ENCODE data around the gene KLHL42. TPM values are rescaled to one million over a fixed set of nuclear protein-coding genes. Genes with fewer than 3 reads are reported as not detected.

KLHL42 gene
- total and polyA plus RNA-seq, 7 donors, result 0.94 to 4.6 (median 2.8) TPM

DNA sequence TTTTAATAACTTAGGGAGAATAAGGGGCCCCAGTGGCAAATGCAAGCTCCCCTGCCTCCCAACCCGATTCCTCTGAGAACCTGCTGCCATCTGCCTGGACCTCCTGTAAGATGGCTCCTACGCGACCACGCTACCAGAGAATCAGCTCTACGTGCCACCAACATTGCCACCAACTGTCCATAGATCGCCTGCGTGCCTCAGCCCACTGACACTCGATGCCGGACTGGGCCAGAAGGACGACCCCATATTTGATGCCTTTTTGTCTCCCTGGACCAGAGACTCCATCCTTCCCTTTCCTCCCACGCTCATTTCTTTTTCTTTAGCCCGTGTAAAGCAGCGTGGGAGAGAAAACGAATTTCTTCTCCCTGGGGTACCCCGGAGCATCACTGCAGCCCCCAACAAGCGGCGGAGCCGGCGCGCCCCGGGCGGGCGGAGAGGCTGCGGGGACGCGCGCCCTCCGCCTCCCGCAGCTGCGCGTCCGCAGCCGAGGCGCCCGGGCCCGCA is 565 bp upstream of the KLHL42 start:
- DNase-seq (peak in 1 of 2 donors; percentile 13), ATAC-seq (no peak)
- no peaks in the 10 kb centered on the region for H3K9me3 ChIP-seq
- peaks cover 9% of the 10 kb centered on the region for H3K4me1 ChIP-seq
- peak overlapping the region; percentile 82 for H3K4me3 ChIP-seq
- peak overlapping the region; percentile 78 for H3K27ac ChIP-seq
- WGBS, 3 donors, result 1 to 2% (median 2%) methylated on average over 32 to 36 of the region's 36 CpGs
- TF ChIP-seq, protein P1, sequence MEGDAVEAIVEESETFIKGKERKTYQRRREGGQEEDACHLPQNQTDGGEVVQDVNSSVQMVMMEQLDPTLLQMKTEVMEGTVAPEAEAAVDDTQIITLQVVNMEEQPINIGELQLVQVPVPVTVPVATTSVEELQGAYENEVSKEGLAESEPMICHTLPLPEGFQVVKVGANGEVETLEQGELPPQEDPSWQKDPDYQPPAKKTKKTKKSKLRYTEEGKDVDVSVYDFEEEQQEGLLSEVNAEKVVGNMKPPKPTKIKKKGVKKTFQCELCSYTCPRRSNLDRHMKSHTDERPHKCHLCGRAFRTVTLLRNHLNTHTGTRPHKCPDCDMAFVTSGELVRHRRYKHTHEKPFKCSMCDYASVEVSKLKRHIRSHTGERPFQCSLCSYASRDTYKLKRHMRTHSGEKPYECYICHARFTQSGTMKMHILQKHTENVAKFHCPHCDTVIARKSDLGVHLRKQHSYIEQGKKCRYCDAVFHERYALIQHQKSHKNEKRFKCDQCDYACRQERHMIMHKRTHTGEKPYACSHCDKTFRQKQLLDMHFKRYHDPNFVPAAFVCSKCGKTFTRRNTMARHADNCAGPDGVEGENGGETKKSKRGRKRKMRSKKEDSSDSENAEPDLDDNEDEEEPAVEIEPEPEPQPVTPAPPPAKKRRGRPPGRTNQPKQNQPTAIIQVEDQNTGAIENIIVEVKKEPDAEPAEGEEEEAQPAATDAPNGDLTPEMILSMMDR (IDR thresholded peaks at IDR 0.05), result no peak
- H3K36me3 ChIP-seq (ENCODE audit: insufficient read depth in 1 of 2, low read depth in 1 of 2), result no peaks in the 10 kb centered on the region
- intact Hi-C loops (cut with DNase I), result loop anchor here in 1 of 2 donors (5.0 kb wide), 1 partner anchor 67 kb away; the partner anchor contains the start of gene MRPS35
- H3K27me3 ChIP-seq (ENCODE audit: insufficient read depth in 3 of 3, low read length in 2 of 3), result no peaks in the 10 kb centered on the region

DNA sequence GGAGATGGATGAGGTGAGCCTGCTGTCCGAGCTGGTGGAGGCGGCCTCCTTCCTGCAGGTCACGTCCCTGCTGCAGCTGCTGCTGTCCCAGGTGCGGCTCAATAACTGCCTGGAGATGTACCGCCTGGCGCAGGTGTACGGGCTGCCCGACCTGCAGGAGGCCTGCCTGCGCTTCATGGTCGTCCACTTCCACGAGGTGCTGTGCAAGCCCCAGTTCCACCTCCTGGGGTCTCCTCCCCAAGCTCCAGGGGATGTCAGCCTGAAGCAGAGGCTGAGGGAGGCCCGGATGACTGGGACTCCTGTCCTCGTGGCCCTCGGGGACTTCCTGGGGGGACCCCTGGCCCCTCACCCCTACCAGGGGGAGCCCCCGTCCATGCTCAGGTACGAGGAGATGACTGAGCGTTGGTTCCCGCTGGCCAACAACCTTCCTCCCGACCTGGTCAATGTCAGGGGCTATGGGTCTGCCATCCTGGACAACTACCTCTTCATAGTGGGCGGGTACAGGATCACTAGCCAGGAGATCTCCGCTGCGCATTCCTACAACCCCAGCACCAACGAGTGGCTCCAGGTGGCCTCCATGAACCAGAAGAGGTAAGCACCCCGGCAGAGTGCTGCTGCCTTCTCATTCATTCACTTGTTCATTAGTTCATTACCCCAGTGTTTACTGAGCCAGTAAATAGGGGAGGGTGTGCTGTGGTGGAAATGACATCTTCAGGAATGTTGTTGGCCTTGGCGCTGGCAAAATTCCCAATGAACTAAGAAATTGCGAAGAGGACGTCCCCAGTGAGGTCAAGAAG is 777 bp downstream of the KLHL42 start:
- 6 to 10% (median 10%) methylated on average over 25 to 27 of the region's 27 CpGs for WGBS, 3 donors
- TF ChIP-seq, protein P1 (IDR thresholded peaks at IDR 0.05), result no peak
- intact Hi-C loops (cut with DNase I), result no loop called here
- ATAC-seq (peak; percentile 4 to 18 (median 18)), DNase-seq (peak in 1 of 2 donors; percentile 24)
- Histone ChIP-seq H3K36me3 (ENCODE audit: insufficient read depth in 1 of 2, low read depth in 1 of 2) (no peaks in the 10 kb centered on the region), H3K9me3 (no peaks in the 10 kb centered on the region), H3K4me3 (peak overlapping the region; percentile 82), H3K4me1 (peaks cover 9% of the 10 kb centered on the region), H3K27me3 (ENCODE audit: insufficient read depth in 3 of 3, low read length in 2 of 3) (no peaks in the 10 kb centered on the region), H3K27ac (peak overlapping the region; percentile 78)

DNA sequence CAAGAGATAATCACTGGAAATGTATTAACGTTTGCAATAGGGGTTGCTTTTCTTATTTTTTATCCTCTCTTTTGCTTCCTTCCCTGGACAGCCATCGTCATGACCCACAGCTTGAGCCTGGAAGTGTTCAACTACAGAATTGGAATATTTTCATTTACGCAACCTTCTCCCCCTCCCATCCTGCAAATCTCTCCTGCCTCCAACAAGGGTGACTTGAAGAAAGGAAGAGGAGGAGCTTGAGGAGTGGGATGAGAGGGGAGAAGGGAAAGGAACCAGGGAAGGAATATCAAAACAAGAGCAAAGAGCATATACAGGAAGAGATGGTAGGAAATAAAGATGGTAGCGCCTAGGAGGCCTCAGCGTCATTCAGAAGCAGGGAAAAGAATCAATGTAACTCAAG is 1.6 kb downstream of the KLHL42 start:
- intact Hi-C loops (cut with DNase I), result no loop called here
- TF ChIP-seq, protein P1 (IDR thresholded peaks at IDR 0.05), result no peak
- no peak for DNase-seq
- H3K4me1 ChIP-seq, result peaks cover 9% of the 10 kb centered on the region
- no peaks in the 10 kb centered on the region for H3K36me3 ChIP-seq (ENCODE audit: insufficient read depth in 1 of 2, low read depth in 1 of 2)
- H3K27me3 ChIP-seq (ENCODE audit: insufficient read depth in 3 of 3, low read length in 2 of 3), result no peaks in the 10 kb centered on the region
- peak overlapping the region; percentile 82 for H3K4me3 ChIP-seq
- no peak for ATAC-seq
- H3K27ac ChIP-seq, result no peak overlapping the region
- 65 to 73% (median 67%) methylated on average over 5 of the region's 5 CpGs for WGBS, 3 donors
- no peaks in the 10 kb centered on the region for H3K9me3 ChIP-seq

DNA sequence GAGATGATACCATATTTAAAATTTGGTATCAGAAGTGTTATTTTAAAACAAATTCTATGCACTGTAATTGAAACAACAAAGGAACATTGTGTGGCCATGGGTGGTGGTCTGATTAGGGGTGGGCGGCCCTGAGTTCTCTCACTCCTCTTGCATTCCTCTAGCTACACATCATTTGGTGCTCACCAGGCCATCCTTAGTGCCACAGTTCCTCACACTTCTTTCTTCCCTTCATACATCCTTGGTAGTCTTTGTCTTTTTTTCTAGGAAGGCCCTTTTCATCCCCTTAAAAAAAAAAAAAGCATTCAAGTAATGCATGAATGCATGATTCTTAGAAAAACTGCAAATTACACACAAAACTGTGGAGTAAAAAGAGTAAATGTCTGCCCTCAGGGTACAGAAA is 2.4 kb downstream of the KLHL42 start:
- DNase-seq, result no peak
- WGBS, 3 donors, result 92 to 100% (median 95%) methylated on average over 1 of the region's 1 CpG

More for the DNA sequence above, 2.4 kb downstream of the KLHL42 start:
- TF ChIP-seq, protein P1 (IDR thresholded peaks at IDR 0.05), result no peak
- H3K9me3 ChIP-seq, result no peaks in the 10 kb centered on the region
- intact Hi-C loops (cut with DNase I), result no loop called here
- H3K4me3 ChIP-seq, result peak overlapping the region; percentile 29
- no peaks in the 10 kb centered on the region for H3K27me3 ChIP-seq (ENCODE audit: insufficient read depth in 3 of 3, low read length in 2 of 3)
- peaks cover 9% of the 10 kb centered on the region for H3K4me1 ChIP-seq
- no peak for ATAC-seq
- H3K27ac ChIP-seq, result no peak overlapping the region
- H3K36me3 ChIP-seq (ENCODE audit: insufficient read depth in 1 of 2, low read depth in 1 of 2), result no peaks in the 10 kb centered on the region

Data from psoas muscle (tissue), 8 donors.